ENCODE results near the gene C17orf100. TPM values are rescaled to one million over a fixed set of nuclear protein-coding genes. Genes with fewer than 3 reads are reported as not detected.
"Not testable (repeated sequence)": the region's sequence is repeated elsewhere in the genome, so short reads cannot be mapped to it uniquely, and the experiment has no call there.

The C17orf100 gene
- total RNA-seq, 2 experiments from 2014 or later = 1.5 TPM

DNA sequence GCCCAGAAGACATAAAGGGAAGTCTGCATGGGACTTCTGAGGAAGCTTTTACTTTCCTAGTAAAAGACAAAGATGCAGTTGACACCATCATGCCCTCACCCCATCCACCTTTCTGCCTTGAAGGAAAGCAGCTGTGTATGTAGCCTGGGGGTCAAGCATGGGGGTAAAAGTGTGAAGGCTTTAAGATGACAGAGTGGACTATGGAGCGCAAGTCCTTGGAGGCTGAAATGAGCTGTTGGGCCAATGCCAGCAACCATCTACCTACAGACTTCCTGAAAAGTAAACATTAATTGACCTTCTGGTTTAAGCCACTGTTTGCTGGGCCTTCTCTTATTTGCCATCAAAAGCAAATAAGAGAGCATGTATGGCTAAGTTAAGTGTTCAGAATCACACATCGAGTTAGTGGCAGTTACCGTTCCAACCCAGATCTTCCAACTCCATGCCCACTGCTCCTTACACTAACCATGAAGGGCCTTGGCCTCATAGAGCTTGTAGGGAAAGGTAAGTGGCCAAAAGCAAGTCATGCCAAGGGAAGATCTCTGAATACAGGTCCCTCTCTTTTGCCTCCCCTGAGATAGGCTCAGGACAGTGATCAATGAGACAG, 31.6 kb downstream of the C17orf100 start:
- CTCF ChIA-PET = interaction anchor here (1.6 kb wide), 1 partner anchor 12 kb away, joined by 3 read pairs; no protein-coding TSS in a partner anchor
- POLR2A ChIA-PET = no interaction called here

DNA sequence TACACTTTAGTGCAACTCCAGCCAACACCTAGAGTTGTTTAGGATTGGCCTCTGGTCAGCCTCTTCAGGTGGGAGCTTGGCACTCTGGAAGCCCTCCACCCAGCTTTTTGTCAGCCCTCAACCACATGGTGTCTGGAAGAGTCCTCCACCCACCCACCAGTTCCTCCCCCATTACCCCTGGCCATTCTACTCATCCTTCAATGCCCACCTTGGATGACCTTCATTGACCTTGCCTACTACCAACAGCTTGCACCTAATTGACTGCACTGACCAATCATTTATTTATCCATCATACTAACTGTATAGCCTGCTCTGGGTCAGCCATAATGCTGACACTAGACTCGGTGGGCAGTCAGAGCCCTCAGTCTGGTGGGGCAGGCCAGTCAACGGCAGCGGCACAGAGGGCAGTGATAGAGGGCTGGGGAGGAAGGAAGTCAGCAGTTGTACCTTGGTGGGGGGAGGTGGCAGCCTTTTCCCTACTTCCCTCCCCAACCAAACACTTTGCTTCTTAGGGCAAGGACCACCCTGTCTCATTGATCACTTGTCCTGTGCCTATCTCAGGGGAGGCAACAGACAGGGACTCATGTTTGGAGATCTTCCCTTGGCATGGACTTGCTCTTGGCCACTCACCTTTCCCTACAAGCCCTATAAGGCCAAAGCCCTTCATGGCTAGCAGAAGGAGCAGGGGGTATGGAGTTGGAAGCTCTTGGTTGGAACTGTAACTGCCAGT, 32.3 kb downstream of the C17orf100 start:
- ChIA-PET POLR2A (no interaction called here), CTCF (interaction anchor here (1.6 kb wide), 1 partner anchor 12 kb away, joined by 3 read pairs; no protein-coding TSS in a partner anchor)

DNA sequence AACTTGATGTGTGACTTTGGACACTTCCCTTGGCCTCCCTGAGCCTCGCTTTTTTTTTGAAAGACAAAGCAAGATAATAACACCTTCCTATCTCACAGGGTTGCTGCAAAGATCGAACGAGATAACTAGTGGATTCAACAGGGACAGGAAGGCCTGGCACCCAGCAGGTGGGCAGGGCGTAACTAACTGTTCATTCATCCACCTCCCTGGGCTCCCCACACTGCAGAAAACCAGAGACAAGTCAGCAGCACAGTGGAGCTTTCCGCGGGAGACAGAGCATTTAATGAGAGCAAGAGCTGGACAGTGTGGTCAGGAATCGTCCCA, 32.9 kb downstream of the C17orf100 start:
- ChIA-PET POLR2A (no interaction called here), CTCF (no interaction called here)

DNA sequence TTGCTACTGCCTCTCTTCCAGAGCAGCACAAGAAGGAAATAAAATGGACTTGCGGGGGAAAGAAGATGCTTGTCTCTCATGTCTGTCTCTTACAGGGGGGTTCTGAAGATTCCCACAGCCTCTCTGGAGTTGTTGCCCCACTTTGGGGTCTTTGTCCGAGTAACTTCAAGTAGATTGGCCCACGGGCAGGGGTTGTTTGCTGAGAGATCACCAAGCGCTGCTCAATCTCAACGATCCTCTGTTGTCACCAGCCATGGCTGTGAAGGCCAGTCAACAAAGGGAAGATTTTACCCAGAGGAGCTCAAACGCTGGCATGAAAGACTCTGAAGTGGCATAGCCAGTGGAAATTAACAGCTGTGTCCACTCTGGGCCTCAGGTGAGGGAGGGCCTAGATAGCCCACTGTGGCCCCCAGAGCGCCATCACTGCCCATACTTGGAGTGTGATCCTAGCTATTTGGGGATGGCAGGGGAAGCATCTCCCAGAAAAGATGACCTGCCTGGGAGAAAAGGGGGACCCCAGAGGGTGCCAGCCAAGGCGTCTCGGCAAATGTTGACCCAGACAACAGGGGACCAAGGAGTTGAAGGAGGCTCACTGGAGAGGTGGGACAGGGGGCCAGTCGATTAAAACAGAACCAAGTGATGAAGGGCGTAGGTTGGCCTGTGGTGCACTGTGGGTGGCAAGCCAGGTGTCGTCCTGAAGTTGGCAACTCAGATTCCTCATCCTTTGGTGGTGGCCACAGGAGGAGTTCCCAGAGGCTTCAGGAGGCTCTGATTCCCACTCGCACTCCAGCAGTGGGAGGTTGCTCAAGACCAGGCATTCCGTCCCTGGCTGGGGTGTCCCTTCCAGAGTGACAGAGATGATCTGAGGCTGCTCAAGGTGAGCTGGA, 33.6 kb downstream of the C17orf100 start:
- CTCF ChIA-PET = no interaction called here
- POLR2A ChIA-PET = no interaction called here

DNA sequence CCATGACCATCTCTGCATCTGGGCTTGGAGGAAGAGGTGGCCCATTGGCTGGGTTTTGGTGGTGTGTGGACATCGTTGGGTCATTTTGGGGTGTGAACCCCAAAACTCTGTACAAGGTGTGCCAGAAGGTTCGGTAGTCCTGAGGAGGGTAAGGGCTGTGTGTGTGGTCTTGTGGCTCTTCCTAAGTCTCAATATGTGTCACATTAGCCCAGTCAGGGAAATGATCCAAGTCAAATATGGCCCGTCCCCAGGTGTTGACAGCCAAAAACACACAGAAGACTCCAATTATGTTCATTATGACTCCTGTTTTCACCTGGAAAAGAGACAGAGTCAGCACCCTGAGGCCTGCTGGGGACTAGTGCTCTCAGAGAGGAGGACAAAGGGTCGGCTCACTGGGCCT, 34.5 kb downstream of the C17orf100 start:
- ChIA-PET POLR2A (no interaction called here), CTCF (no interaction called here)

DNA sequence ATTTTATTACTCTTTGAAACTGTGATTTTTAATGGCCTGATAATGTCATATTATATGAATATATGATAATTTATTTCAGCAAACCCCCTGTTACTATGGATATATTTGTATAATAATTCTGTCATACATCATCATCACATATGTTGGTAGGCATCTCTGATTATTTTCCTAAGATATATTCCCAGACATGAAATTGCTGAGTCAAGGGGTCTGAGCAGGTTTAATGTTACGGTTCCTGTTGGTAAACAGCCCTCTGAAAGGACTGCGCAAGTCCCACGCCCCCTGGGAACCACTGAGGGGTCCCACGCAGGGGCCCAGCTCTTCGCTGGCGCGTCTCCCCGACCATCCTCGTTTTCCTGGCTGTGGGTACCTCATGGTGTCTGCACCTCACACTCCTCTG, 37.4 kb downstream of the C17orf100 start:
- ChIA-PET CTCF (no interaction called here), POLR2A (no interaction called here)

DNA sequence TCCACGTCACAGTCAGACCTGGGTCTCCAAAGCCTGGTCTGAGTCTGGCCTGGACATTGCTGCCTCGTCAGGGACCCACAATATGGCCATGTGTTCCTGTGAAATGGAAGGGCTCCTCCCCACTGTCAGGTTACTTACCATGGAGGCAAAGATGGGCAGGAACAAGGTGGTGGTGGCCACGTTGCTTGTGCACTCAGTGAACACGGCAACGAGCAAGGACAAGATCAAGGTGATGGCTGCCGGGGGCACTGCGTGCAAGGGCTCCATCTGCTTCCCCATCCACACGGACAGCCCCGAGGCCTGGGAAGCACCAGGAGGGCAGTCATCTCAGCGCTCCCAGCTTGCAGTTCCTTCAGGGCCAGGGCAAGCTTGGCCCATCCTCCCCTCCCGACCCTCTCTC, 39.1 kb downstream of the C17orf100 start:
- POLR2A ChIA-PET = no interaction called here
- CTCF ChIA-PET = no interaction called here

DNA sequence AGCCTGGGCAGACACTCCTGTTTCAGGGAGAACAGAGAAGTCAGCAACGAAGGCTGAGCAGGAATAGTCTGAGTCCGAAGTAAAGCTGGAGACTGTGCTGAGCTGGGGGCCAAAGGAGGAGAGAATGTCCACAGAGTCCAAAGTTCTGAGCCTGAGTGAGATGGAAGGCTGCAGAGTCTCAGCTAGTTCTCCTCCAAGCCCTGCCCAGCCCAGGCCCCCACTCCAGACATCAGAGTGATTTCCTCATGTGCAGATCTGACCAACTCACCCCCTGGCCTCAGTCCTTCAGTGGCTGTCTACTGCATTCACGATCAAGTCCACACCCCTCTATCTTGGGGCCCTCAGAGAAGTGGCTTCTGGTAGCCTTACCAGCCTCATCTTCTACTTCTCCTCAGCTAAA, 40.0 kb downstream of the C17orf100 start:
- ChIA-PET POLR2A (no interaction called here), CTCF (no interaction called here)

DNA sequence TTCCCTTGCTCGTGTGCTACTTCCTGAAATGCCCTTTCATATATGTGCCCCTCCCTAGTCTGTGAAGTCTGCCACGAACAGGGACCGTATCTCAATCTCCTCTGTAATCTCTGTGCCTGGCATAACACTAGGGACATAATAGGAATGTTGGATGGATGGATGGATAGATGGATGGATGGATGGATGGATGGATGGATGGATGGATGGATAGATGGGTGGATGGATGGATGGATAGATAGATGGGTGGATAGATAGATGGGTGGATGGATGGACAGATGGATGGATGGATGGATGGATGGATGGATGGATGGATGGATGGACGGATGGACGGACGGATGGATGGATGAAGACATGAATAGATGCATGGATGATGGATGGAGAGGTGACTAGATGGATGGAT, 40.4 kb downstream of the C17orf100 start:
- POLR2A ChIA-PET = not testable (repeated sequence)

DNA sequence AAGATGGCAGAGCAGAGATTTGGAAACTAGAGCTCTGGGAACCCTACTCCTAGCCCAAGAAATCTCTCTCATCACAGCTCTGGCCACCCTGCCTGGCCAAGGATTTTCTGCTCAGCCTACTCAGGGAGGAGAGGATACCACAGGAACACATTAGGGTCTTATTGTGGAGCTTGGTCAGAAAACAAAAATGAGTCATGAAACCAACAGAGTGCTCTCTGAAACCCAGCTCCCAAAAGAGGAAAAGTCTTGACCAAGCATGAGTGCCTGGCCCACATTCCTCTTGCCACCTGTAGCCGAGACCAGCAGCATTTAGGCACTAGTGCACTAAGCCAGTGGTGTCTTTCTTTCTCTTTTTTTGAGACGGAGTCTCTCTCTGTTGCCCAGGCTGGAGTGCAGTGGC, 43.5 kb downstream of the C17orf100 start:
- ChIA-PET POLR2A (no interaction called here), CTCF (no interaction called here)

More for the DNA sequence above, 40.4 kb downstream of the C17orf100 start:
- CTCF ChIA-PET = not testable (repeated sequence)

DNA sequence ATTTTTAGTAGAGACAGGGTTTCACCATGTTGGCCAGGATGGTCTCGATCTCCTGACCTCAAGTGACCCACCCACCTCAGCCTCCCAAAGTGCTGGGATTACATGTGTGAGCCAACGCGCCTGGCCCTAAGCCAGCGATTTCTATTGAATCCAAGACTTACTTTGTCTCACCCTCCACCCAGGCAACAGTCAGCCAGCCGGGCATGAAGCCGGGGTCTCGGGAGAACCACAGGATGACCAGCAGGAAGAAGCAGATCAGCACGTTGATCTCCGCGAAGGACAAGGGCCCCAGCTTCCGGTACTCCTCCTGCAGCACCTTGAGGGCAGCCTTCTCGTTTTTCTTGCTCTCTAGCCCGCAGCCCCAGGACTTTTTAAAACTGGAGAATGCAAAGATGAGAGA, 44.0 kb downstream of the C17orf100 start:
- ChIA-PET CTCF (no interaction called here), POLR2A (no interaction called here)

DNA sequence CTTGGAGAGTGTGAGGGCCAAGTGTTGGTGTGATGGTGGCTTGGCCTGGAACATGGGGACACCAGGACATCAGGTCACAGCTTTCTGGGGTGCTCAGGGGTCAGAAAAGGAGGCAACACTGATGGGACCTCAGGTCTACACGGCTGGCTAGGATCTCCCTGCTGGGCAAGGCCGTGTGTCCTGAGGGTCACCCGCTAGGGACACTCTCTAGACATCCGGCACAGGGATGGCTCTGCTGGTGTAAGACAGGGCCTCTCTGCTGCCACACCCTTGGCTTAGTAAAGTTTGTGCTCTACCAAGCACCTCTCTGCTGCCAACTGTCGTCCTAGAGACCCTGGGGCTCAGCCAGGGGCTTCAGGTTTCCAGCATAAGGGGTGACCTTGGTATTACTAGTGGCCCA, 45.3 kb downstream of the C17orf100 start:
- POLR2A ChIA-PET = no interaction called here
- CTCF ChIA-PET = no interaction called here

DNA sequence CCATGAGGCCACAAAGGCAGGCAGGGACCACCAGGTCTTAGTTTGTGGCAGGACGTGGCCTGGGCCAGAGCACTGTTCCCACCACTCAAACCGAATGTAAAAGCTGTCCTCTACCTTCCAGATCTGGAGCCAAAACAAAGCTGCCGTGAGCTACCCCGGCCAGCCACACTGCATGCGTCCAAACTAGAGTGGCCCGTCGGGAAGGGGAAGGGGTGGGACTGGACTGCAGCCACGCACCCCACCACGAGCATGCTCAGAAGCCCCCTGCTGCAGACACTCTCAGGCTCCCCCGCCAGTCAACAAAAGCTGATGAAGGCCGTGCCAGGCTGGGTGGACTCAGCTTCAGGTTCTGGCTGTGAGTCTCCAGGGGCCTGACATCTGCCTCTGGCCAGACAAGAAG, 46.4 kb downstream of the C17orf100 start:
- ChIA-PET POLR2A (no interaction called here), CTCF (no interaction called here)

DNA sequence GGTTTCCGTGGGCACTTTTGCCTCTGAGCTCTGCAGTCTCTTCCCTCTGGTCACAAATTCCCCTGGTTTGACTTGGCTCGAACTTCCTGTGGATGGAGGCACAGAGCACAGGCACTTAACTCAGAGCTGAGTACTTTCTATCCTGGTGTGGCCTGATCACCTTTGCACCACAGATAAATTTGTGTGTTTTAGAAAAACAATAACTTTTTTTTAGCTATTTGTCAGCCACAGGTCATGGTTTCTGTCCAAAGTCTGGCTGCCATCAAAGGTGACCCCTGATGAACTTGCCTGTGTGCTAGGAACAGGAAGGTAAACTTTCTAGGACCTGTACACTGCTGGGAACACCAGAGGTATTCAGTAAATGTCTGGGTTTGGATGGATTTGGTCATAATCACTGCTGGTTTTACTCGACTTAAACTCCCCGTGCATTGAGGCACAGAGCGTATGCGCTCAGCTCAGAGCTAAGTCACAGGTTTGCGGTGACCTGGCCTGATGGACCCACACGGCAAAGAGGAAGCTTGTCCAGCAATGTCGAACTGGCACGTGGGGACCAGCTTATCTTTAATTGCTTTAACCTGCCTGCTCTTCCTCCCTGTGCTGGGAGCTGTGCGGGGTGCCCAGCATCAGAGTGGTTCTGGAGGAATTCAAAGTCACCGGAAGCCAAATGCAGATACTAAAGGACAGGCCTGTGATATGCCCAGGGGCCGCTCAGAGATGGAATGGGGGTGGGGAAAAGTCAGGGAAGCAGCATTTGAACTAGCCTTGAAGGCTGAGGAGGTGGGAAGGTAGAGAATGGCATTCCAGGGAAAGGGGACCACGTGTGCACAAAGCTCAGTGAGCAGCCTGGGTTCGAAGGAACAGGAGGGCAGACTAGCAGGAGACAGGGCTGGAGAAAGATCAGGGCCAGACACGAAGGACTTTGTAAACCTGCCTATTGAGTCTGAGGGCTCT, 48.7 kb downstream of the C17orf100 start:
- CTCF ChIA-PET = interaction anchor here (1.2 kb wide), 1 partner anchor 34 kb away, joined by 3 read pairs; no protein-coding TSS in a partner anchor
- POLR2A ChIA-PET = no interaction called here

DNA sequence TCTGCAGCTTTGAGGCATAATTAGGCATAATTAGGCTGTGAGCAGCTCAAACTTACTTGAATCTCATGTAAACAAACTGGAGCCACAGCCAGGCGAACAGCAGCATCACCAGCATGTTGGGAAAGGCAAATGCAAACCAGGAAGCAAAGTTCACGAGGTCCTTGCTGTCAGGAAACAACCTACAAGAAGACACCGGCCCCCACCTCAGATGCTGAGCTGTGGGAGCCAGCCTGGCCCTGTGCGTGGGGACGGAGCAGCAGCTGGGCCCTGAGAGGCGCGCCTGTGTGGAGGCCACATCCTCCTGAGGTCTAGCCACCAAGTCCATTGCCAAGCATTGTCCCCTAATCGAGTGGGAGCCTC, 49.4 kb downstream of the C17orf100 start:
- CTCF ChIA-PET = no interaction called here

DNA sequence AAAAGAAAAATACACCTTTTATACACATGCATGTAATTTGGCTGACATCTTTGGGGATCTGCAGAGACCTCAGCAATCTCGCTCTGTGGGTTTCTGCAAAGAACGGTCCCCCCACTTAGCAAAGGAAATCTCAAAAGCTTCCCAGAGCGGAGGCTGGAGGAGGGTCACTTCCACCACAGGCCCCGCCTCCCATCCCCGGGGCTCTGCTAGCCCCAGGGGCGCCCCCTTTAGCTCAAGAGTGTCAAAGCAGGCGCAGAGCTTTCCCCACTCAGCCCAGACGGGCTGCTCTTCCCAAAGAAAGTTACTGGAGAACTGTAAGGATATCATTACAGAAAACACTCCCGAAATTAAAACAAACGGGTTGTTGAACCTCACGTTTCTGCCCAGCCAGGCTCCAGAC, 50.2 kb downstream of the C17orf100 start:
- ChIA-PET POLR2A (no interaction called here), CTCF (interaction anchor here (0.6 to 0.8 kb wide), 2 partner anchors 79 to 317 kb away, joined by 3 read pairs; no protein-coding TSS in a partner anchor)

More for the DNA sequence above, 49.4 kb downstream of the C17orf100 start:
- POLR2A ChIA-PET = no interaction called here

DNA sequence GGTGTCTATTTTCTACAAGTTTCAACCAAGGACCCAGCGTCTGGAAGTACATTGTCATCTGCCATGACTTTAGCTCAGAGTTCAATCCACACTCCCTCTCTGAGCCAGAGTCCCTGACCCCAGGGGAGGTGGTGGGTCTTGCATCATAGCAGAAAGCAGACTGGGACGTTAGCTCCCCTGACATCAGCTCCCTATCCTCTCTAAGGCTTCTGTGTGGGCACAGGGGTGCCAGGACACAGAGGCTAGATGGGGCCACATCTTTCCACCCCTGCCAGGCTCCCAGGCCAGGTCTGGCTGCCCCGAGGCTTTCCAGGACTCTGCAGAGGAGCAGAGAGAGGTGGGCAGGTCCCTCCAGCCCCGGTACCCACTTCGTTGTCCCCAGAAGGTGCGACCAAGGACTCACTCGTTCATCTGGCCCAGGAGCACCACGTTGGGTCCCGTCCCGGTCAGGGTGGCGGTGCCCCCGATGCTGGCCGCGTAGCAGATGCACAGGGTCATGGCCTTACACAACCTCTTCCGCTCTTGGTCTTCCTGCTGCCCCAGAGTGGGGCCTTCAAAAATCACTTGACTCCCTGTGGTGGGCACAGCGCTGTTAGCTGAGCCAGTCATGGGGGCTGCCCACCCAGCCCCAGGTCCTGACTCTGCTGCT, 51.1 kb downstream of the C17orf100 start:
- ChIA-PET CTCF (no interaction called here), POLR2A (no interaction called here)
